ENCODE results near the gene ITGA2. TPM values are rescaled to one million over a fixed set of nuclear protein-coding genes. Genes with fewer than 3 reads are reported as not detected.

Gene ITGA2
- total RNA-seq, 1 donor from 2014 or later, result 0.21 TPM

GRCh38 chr5:52988335-52989024 lies 672 bp upstream of the ITGA2 start:
- DNase-seq (ENCODE audit: low read depth), result no peak

- peak; percentile 46 for DNase-seq (ENCODE audit: low read depth)
Measured at GRCh38 chr5:52989781-52990527, 802 bp downstream of the ITGA2 start.

- DNase-seq (ENCODE audit: low read depth), result no peak
Measured at GRCh38 chr5:52990528-52990925, 1.4 kb downstream of the ITGA2 start.

- no peak for DNase-seq (ENCODE audit: low read depth)
Measured at GRCh38 chr5:52993367-52993766, 4.2 kb downstream of the ITGA2 start.

GRCh38 chr5:52994266-52994665 lies 5.1 kb downstream of the ITGA2 start:
- DNase-seq (ENCODE audit: low read depth), result no peak

GRCh38 chr5:52995095-52995494 lies 5.9 kb downstream of the ITGA2 start:
- no peak for DNase-seq (ENCODE audit: low read depth)

- no peak for DNase-seq (ENCODE audit: low read depth)
Measured at GRCh38 chr5:52995914-52996313, 6.8 kb downstream of the ITGA2 start.

GRCh38 chr5:52996979-52997378 lies 7.8 kb downstream of the ITGA2 start:
- no peak for DNase-seq (ENCODE audit: low read depth)

GRCh38 chr5:52997424-52997823 lies 8.3 kb downstream of the ITGA2 start:
- no peak for DNase-seq (ENCODE audit: low read depth)

- no peak for DNase-seq (ENCODE audit: low read depth)
Measured at GRCh38 chr5:52998552-52999313, 9.6 kb downstream of the ITGA2 start.

- DNase-seq (ENCODE audit: low read depth), result no peak
Measured at GRCh38 chr5:52999344-52999949, 10.3 kb downstream of the ITGA2 start.

GRCh38 chr5:53001541-53001940 lies 12.4 kb downstream of the ITGA2 start:
- no peak for DNase-seq (ENCODE audit: low read depth)

- no peak for DNase-seq (ENCODE audit: low read depth)
Measured at GRCh38 chr5:53002491-53002890, 13.3 kb downstream of the ITGA2 start.

GRCh38 chr5:53003144-53003543 lies 14.0 kb downstream of the ITGA2 start:
- DNase-seq (ENCODE audit: low read depth), result no peak

GRCh38 chr5:53006911-53007890 lies 18.0 kb downstream of the ITGA2 start:
- DNase-seq (ENCODE audit: low read depth), result no peak

- DNase-seq (ENCODE audit: low read depth), result no peak
Measured at GRCh38 chr5:53008751-53009150, 19.6 kb downstream of the ITGA2 start.

GRCh38 chr5:53009816-53010215 lies 20.7 kb downstream of the ITGA2 start:
- no peak for DNase-seq (ENCODE audit: low read depth)

- DNase-seq (ENCODE audit: low read depth), result no peak
Measured at GRCh38 chr5:53010814-53011213, 21.7 kb downstream of the ITGA2 start.

- DNase-seq (ENCODE audit: low read depth), result no peak
Measured at GRCh38 chr5:53011233-53011632, 22.1 kb downstream of the ITGA2 start.

GRCh38 chr5:53013857-53014256 lies 24.7 kb downstream of the ITGA2 start:
- DNase-seq (ENCODE audit: low read depth), result no peak
